ENCODE measurements around the gene TSPAN19.

Gene TSPAN19

DNA sequence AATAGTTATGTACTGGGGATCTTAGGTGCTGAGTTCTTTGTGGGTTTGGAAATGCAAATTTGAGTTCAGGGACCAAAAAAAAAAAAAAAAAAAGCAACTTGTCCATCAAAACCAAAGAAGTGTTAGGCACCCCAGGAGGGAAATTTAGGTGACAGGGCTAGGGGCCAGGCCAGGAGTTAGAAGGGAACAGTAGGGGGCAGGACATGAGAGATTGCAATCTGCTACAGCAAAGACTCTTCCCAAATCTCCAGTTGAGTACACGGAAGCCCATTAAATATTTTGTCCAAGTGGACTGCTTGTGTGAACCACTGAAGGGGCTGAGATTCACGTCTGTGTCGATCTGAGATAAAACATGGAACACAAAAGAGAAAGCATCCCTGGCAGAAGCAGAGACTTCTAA is 52.8 kb downstream of the TSPAN19 start:
- DNase-seq (no peak), ATAC-seq (replicated peaks) (no peak)
- H3K4me1 Mint-ChIP-seq, result no peaks in the 10 kb centered on the region
- H3K36me3 Mint-ChIP-seq, result no peaks in the 10 kb centered on the region
- H3K27me3 Mint-ChIP-seq, result no peaks in the 10 kb centered on the region
- no peak overlapping the region for H3K4me3 Mint-ChIP-seq
- H3K9me3 Mint-ChIP-seq, result no peaks in the 10 kb centered on the region
- H3K27ac Mint-ChIP-seq, result no peak overlapping the region

DNA sequence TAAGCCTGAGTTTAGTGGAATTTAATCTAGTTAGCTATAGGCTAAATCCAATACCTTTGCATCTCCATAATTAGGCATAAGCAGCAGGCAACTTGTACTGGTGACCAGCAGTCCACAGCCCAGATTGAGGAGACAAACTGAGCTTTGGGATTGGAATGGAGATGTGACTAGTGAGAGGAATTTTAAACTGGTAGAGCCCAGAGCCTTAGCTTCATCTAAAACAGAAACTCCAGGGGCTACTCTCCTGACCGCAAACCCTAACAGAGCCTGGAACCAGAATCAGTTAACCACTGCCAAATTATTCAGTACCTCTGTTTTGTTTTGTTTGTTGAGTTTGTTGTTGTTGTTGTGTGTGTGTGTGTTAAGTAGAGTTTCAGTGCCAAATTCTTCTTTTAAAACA is 53.2 kb downstream of the TSPAN19 start:
- no peak for DNase-seq
- H3K36me3 Mint-ChIP-seq, result no peaks in the 10 kb centered on the region
- H3K4me1 Mint-ChIP-seq, result no peaks in the 10 kb centered on the region
- H3K9me3 Mint-ChIP-seq, result no peaks in the 10 kb centered on the region
- ATAC-seq (replicated peaks), result no peak
- H3K4me3 Mint-ChIP-seq, result no peak overlapping the region
- H3K27ac Mint-ChIP-seq, result no peak overlapping the region
- H3K27me3 Mint-ChIP-seq, result no peaks in the 10 kb centered on the region

DNA sequence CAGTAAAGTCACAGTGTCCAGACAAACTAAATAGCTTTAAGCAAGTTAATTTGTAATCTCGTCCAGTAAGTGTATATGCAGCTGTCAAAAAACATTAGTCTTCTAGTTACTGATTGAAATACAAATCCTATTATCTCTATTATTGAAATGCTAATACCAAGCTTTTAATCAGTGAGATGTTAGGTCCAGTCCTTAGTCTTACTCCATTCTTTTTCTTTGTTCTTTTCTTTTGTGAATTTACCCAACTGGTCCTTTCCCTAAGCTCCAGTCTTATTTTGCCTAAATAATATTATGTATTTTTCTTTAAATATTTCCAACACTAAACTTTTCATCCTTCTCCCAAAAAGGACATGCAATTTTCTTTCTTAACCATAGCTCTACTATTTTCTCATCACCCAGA is 57.2 kb downstream of the TSPAN19 start:
- H3K36me3 Mint-ChIP-seq, result no peaks in the 10 kb centered on the region
- peaks cover 0 to 4% of the 10 kb centered on the region in 2 donors for H3K9me3 Mint-ChIP-seq
- no peaks in the 10 kb centered on the region for H3K4me1 Mint-ChIP-seq
- no peaks in the 10 kb centered on the region for H3K27me3 Mint-ChIP-seq
- DNase-seq (no peak), ATAC-seq (replicated peaks) (no peak)
- no peak overlapping the region for H3K4me3 Mint-ChIP-seq
- H3K27ac Mint-ChIP-seq, result no peak overlapping the region

DNA sequence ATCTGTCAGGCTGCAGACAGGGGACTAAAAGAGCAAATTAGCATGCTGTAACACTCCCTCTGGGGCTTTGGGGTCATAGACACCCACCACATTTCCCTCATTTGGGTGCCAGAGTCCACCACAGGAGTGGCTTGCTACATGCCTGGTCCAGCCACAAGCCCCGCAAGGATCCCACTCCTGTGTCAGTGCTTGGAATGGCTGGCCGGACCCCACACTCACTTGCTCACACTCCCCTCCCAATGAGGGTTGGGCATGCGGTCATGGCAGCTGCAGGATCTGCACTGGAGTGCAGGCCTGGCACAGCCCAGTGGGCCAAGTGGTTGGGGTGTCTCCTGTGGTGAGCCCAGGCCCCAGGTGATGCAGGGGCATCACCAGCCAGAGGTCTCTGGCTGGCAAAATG is 59.9 kb downstream of the TSPAN19 start:
- no peak for ATAC-seq (replicated peaks)
- Mint-ChIP-seq H3K9me3 (peaks cover 0 to 4% of the 10 kb centered on the region in 2 donors), H3K4me1 (no peaks in the 10 kb centered on the region), H3K27me3 (no peaks in the 10 kb centered on the region), H3K36me3 (no peaks in the 10 kb centered on the region), H3K27ac (no peak overlapping the region), H3K4me3 (no peak overlapping the region)
- DNase-seq, result no peak

DNA sequence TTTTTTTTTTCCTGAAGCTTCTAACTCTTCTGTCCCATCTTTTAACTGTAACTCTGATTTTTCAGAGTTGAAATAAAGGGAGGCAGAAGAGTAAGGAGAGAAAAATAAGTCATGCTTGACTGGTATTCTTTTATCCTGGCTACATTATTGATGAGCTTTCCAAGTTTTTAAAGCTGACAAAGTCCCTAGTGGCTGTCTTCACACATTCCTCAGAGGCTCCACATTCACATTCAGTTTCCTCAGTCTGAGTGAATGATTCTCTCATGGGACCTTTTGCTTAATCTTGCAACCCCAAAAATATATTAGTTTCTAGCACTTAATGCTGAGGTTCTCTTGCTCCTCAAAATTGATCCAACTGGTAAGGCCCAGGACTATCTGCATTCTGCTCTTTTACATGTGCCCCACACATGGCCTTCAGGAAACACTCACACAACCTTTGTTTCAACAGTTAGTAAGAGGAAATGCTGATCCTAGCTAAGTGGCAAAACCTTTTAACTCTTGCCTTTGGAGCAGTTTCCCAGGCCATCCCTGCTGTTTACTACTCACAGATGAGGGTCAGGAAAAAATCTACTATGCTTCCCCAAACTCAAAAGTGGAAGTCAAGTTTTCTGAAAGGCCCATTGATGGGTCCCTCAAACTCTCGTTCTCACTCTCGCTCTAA is 61.8 kb downstream of the TSPAN19 start:
- Mint-ChIP-seq H3K4me3 (no peak overlapping the region), H3K36me3 (no peaks in the 10 kb centered on the region), H3K27me3 (no peaks in the 10 kb centered on the region), H3K4me1 (no peaks in the 10 kb centered on the region), H3K27ac (no peak overlapping the region), H3K9me3 (peaks cover 0 to 4% of the 10 kb centered on the region in 2 donors)
- ATAC-seq (replicated peaks), result no peak
- DNase-seq, result no peak

DNA sequence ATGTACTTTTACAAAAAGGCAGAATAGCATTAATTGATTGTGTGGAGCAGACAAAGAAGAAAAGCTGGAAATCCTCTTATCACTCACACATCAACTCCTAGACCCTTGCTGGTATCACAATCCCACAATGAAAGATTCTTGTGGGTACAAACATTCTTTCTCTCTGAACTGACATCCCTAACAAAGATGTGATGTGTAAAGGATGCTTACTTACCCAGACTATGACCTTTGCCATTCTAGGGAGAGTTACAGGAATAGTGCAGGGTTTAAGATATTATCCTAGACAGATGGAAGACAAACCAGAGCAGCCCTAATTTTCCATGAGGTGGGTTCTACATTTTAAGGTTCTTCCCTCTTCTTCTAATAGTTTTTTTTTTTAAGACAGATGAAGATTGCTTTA is 63.1 kb downstream of the TSPAN19 start:
- Mint-ChIP-seq H3K27me3 (no peaks in the 10 kb centered on the region), H3K4me3 (no peak overlapping the region), H3K36me3 (no peaks in the 10 kb centered on the region), H3K27ac (no peak overlapping the region), H3K9me3 (peaks cover 0 to 4% of the 10 kb centered on the region in 2 donors), H3K4me1 (no peaks in the 10 kb centered on the region)
- DNase-seq (no peak), ATAC-seq (replicated peaks) (no peak)

DNA sequence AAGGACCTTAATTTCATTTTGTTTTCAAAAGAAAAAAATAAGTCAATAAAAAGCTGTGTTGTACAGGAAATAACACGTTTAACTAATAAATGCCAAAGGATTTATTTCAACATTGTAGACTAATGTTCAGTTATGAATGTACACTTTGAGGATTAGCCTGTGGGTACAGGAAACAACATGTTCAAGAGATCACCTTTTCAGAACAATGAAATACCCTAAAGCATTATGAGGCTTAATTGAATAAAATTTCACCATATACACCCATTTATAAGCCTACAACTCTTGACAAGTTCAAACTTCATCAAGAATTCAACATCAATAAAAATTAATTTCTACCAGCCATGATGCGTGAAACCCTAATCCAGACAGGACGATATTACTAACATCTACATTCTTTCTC is 66.9 kb downstream of the TSPAN19 start:
- H3K9me3 Mint-ChIP-seq, result no peaks in the 10 kb centered on the region
- no peak for DNase-seq

More for the DNA sequence above, 66.9 kb downstream of the TSPAN19 start:
- no peak overlapping the region for H3K27ac Mint-ChIP-seq
- no peaks in the 10 kb centered on the region for H3K4me1 Mint-ChIP-seq
- H3K27me3 Mint-ChIP-seq, result no peaks in the 10 kb centered on the region
- no peak for ATAC-seq (replicated peaks)
- H3K4me3 Mint-ChIP-seq, result no peak overlapping the region
- H3K36me3 Mint-ChIP-seq, result no peaks in the 10 kb centered on the region
